HCT116 (cell line): ENCODE data around the gene NNAT. TPM values are rescaled to one million over a fixed set of nuclear protein-coding genes. Genes with fewer than 3 reads are reported as not detected.
A peak's percentile ranks its signal among the peaks of the same experiment; 100 is the strongest.

Experiments
- ATAC-seq: fragments of 200-7000 bp; cut with Tn5 transposase; 2 replicates; pipeline ENCODE4 v1.9.1; 2020; ENCODE audit warnings: mild to moderate bottlenecking, moderate library complexity
- BruUV-seq: library from RNA; stranded (reverse); fragments of 400-500 nt; replicated peaks from 2 replicates; lab custom pipeline; 2021; lab: Mats Ljungman, UMichigan
- CTCF ChIA-PET: fragments of 300-600 bp; sonication (Branson Sonifier 250); formaldehyde crosslinking; loops from one replicate; lab custom pipeline; 2021; ENCODE audit warnings: antibody characterized with exemption; lab: Charles Lee
- POLR2A ChIA-PET: fragments of 300-600, 350-600 bp; sonication (Branson Sonifier 250); formaldehyde crosslinking; loops from one replicate; lab custom pipeline; 2021; ENCODE audit warnings: antibody characterized with exemption; lab: Charles Lee
- RAD21 ChIA-PET, 2 experiments: fragments of 300-600 bp; sonication (Branson Sonifier 250); formaldehyde crosslinking; loops; one replicate each; lab custom pipeline; 2023; ENCODE audit warnings: low total read pairs in 2 of 2; ENCODE audit not compliant: uncharacterized antibody in 2 of 2, unreplicated experiment in 2 of 2, low non-redundant PET in 1 of 2; lab: Charles Lee
- DNase-seq: peaks from one replicate; pipeline ENCODE4 v3.0.0-alpha.2; 2010; ENCODE audit warnings: low read depth, low spot score
- H2AFZ ChIP-seq: fragments of 200-600 bp; shearing (Covaris generic), sonication (generic); 2 replicates; pipeline ENCODE4 v1.6.1; 2017; ENCODE audit warnings: low read depth, mixed run types, mixed read lengths, antibody characterized with exemption, low read length; ENCODE audit not compliant: poor library complexity, severe bottlenecking
- H3K27ac ChIP-seq: 2 replicates; pipeline ENCODE4 v1.5.1; 2012; ENCODE audit warnings: low read depth, low read length
- H3K27me3 ChIP-seq: fragments of 200-600 bp; sonication (generic); 2 replicates; pipeline ENCODE4 v1.6.1; 2016; ENCODE audit warnings: mixed run types, low read length, mixed read lengths; ENCODE audit not compliant: insufficient read depth
- H3K36me3 ChIP-seq, 2 experiments: fragments of 200-500 bp in 1 of 2; fragments of 200-600 bp in 1 of 2; sonication (Bioruptor generic) in 1 of 2; sonication (generic) in 1 of 2; 2 replicates each; pipeline versions ENCODE4 v1.5.1 to v1.6.1; 2014 to 2016; ENCODE audit warnings: low read length in 2 of 2, inconsistent platforms in 1 of 2, mixed read lengths in 1 of 2, mixed run types in 1 of 2; ENCODE audit not compliant: insufficient read depth in 2 of 2, control insufficient read depth in 1 of 2
- H3K4me1 ChIP-seq, 2 experiments: fragments of 200-600 bp in 1 of 2; sonication (generic) in 1 of 2; 2 replicates each; pipeline versions ENCODE4 v1.5.1 to v1.6.1; 2012 to 2017; ENCODE audit warnings: low read length in 2 of 2, inconsistent platforms in 1 of 2, mild to moderate bottlenecking in 1 of 2, mixed read lengths in 1 of 2, mixed run types in 1 of 2, moderate library complexity in 1 of 2; ENCODE audit not compliant: insufficient read depth in 2 of 2, control insufficient read depth in 1 of 2
- H3K4me2 ChIP-seq: fragments of 200-600 bp; sonication (generic); 2 replicates; pipeline ENCODE4 v1.6.1; 2017; ENCODE audit warnings: mixed run types, low read length, mixed read lengths
- H3K4me3 ChIP-seq, 2 experiments: fragments of 200-600 bp in 1 of 2; sonication (generic) in 1 of 2; replicated peaks in 1 of 2; 2 replicates each; pipeline ENCODE4 v1.5.1; 2011 to 2016; ENCODE audit warnings: low read length in 2 of 2, control low read depth in 1 of 2, low read depth in 1 of 2, mild to moderate bottlenecking in 1 of 2, mixed read lengths in 1 of 2, mixed run types in 1 of 2
- H3K79me2 ChIP-seq: fragments of 200-600 bp; sonication (generic); 2 replicates; pipeline ENCODE4 v1.6.1; 2017; ENCODE audit warnings: mild to moderate bottlenecking, mixed run types, low read length, moderate library complexity, mixed read lengths; ENCODE audit not compliant: insufficient read depth
- H3K9ac ChIP-seq: fragments of 200-600 bp; sonication (generic); 2 replicates; pipeline ENCODE4 v1.6.1; 2016; ENCODE audit warnings: low read length, mixed read lengths
- H3K9me2 ChIP-seq: fragments of 200-600 bp; sonication (generic), shearing (Covaris generic); 2 replicates; pipeline ENCODE4 v1.6.1; 2017; ENCODE audit warnings: mixed run types, mild to moderate bottlenecking, moderate library complexity; ENCODE audit not compliant: insufficient read depth
- H3K9me3 ChIP-seq, 2 experiments: fragments of 200-500 bp in 1 of 2; fragments of 200-600 bp in 1 of 2; sonication (Bioruptor generic) in 1 of 2; sonication (generic) in 1 of 2; 2 replicates each; pipeline ENCODE4 v1.6.1; 2014 to 2017; ENCODE audit warnings: low read length in 2 of 2, mixed read lengths in 2 of 2, inconsistent platforms in 1 of 2, low read depth in 1 of 2, mild to moderate bottlenecking in 1 of 2, mixed run types in 1 of 2, moderate library complexity in 1 of 2; ENCODE audit not compliant: control insufficient read depth in 1 of 2, insufficient read depth in 1 of 2
- H4K20me1 ChIP-seq: fragments of 200-600 bp; sonication (generic), shearing (Covaris generic); 2 replicates; pipeline ENCODE4 v1.6.1; 2017; ENCODE audit warnings: mixed run types, mild to moderate bottlenecking, moderate library complexity; ENCODE audit not compliant: insufficient read depth
- ATF3 ChIP-seq: IDR thresholded peaks from 2 replicates; pipeline ENCODE4 v1.6.1; 2012
- CEBPB ChIP-seq: IDR thresholded peaks from 2 replicates; pipeline ENCODE4 v1.6.1; 2012; ENCODE audit warnings: low read depth
- CTCF ChIP-seq, 3 experiments: fragments of 200-600 bp in 1 of 3; sonication (generic) in 1 of 3; IDR thresholded peaks in 2 of 3; conservative IDR thresholded peaks in 1 of 3; 2 replicates each; pipeline ENCODE4 v1.5.1; 2012 to 2017; ENCODE audit warnings: low read depth in 2 of 3, low read length in 2 of 3, antibody characterized with exemption in 1 of 3, borderline replicate concordance in 1 of 3, control low read depth in 1 of 3, mild to moderate bottlenecking in 1 of 3, mixed read lengths in 1 of 3, mixed run types in 1 of 3, moderate library complexity in 1 of 3; ENCODE audit not compliant: insufficient read depth in 1 of 3
- EGR1 ChIP-seq: IDR thresholded peaks from 2 replicates; pipeline ENCODE4 v1.6.1; 2012; ENCODE audit warnings: low read depth
- ELF1 ChIP-seq: IDR thresholded peaks from 2 replicates; pipeline ENCODE4 v1.6.1; 2012; ENCODE audit warnings: low read depth, borderline replicate concordance
- EZH2 ChIP-seq: fragments of 200-600 bp; sonication (generic); IDR thresholded peaks from 2 replicates; pipeline ENCODE4 v1.6.1; 2017; ENCODE audit warnings: antibody characterized with exemption, mixed run types
- FOSL1 ChIP-seq: IDR thresholded peaks from 2 replicates; pipeline ENCODE4 v1.6.1; 2012; ENCODE audit warnings: low read depth
- JUND ChIP-seq: IDR thresholded peaks from 2 replicates; pipeline ENCODE4 v1.6.1; 2012
- POLR2AphosphoS5 ChIP-seq: IDR thresholded peaks from 2 replicates; pipeline ENCODE4 v1.6.1; 2011; ENCODE audit warnings: mild to moderate bottlenecking, low read depth, low read length, moderate library complexity
- RAD21 ChIP-seq: IDR thresholded peaks from 2 replicates; pipeline ENCODE4 v1.6.1; 2012; ENCODE audit warnings: low read depth, mild to moderate bottlenecking
- REST ChIP-seq: IDR thresholded peaks from 2 replicates; pipeline ENCODE4 v1.6.1; 2012; ENCODE audit warnings: low read depth
- SIN3A ChIP-seq: IDR thresholded peaks from 2 replicates; pipeline ENCODE4 v1.6.1; 2012; ENCODE audit warnings: low read depth
- SP1 ChIP-seq: IDR thresholded peaks from 2 replicates; pipeline ENCODE4 v1.6.1; 2012; ENCODE audit warnings: low read depth
- SRF ChIP-seq: IDR thresholded peaks from 2 replicates; pipeline ENCODE4 v1.6.1; 2012; ENCODE audit warnings: low read depth
- ZFX ChIP-seq: fragments of 450-650 bp; IDR thresholded peaks from 2 replicates; pipeline ENCODE4 v1.6.1; 2017
- ZNF274 ChIP-seq: fragments of 200-500 bp; sonication (Bioruptor generic); IDR thresholded peaks from 2 replicates; pipeline ENCODE4 v1.6.1; 2014; ENCODE audit warnings: mild to moderate bottlenecking, low read depth, low read length, inconsistent platforms
- intact Hi-C: fragments of 100-400 bp; cut with micrococcal nuclease; formaldehyde crosslinking; loops from 2 replicates; pipeline ENCODE4 v1.10.0; 2022
- total RNA-seq: library from RNA; stranded (reverse); gene quantifications from one replicate; pipeline ENCODE4 v1.2.1, GENCODE V29; 2021; ENCODE audit not compliant: unreplicated experiment

The NNAT gene
- total RNA-seq, 1 experiment from 2014 or later: not detected

GRCh38 chr20:37543828-37544227 is 22.8 kb downstream of the NNAT start:
- no peaks in the 10 kb centered on the region for H3K36me3 ChIP-seq
- no peak for TF ChIP-seq FOSL1
- TF ChIP-seq CTCF (IDR thresholded peaks at IDR 0.05 in 2 of 3, conservative IDR thresholded peaks at IDR 0.05 in 1 of 3; ENCODE audit: borderline replicate concordance in 1 of 3, insufficient read depth in 1 of 3, low read depth in 2 of 3, low read length in 2 of 3): peak; percentile 31 to 53 (median 51); a peak in 5 of 6 replicates
- peak; percentile 44 for TF ChIP-seq RAD21
- TF ChIP-seq, all 23 proteins: peak for 2
- no peaks in the 10 kb centered on the region for H3K9me2 ChIP-seq
- ChIA-PET CTCF (interaction anchor here (0.7 to 1.0 kb wide), 4 partner anchors 9 to 273 kb away, joined by 3 to 4 read pairs (median 3); no protein-coding TSS in a partner anchor), RAD21 (no interaction called here), POLR2A (no interaction called here)
- BruUV-seq: no TSS peak
- ATAC-seq (peak; percentile 80), DNase-seq (no peak)
- no peak overlapping the region for H3K9ac ChIP-seq
- no peaks in the 10 kb centered on the region for H3K9me3 ChIP-seq
- H3K79me2 ChIP-seq: no peaks in the 10 kb centered on the region
- no peak overlapping the region for H3K4me3 ChIP-seq
- H4K20me1 ChIP-seq: no peaks in the 10 kb centered on the region
- H3K4me2 ChIP-seq: no peak overlapping the region
- no peak overlapping the region for H3K27ac ChIP-seq
- no peaks in the 10 kb centered on the region for H3K4me1 ChIP-seq
- intact Hi-C loops: no loop called here
- H2AFZ ChIP-seq: peak overlapping the region; percentile 6
- no peaks in the 10 kb centered on the region for H3K27me3 ChIP-seq

GRCh38 chr20:37544386-37544785 is 23.3 kb downstream of the NNAT start:
- Histone ChIP-seq H3K4me3 (no peak overlapping the region), H3K27me3 (no peaks in the 10 kb centered on the region), H3K27ac (no peak overlapping the region), H3K9me2 (no peaks in the 10 kb centered on the region), H4K20me1 (no peaks in the 10 kb centered on the region), H2AFZ (no peak overlapping the region), H3K79me2 (no peaks in the 10 kb centered on the region), H3K9me3 (no peaks in the 10 kb centered on the region), H3K36me3 (no peaks in the 10 kb centered on the region), H3K9ac (no peak overlapping the region), H3K4me2 (no peak overlapping the region), H3K4me1 (no peaks in the 10 kb centered on the region)
- no TSS peak for BruUV-seq
- ChIA-PET RAD21 (no interaction called here), CTCF (interaction anchor here (0.7 to 1.0 kb wide), 4 partner anchors 9 to 274 kb away, joined by 3 to 4 read pairs (median 3); no protein-coding TSS in a partner anchor), POLR2A (no interaction called here)
- intact Hi-C loops: no loop called here
- no peak for DNase-seq
- ATAC-seq: no peak
- no peak for TF ChIP-seq ATF3
- TF ChIP-seq CEBPB: no peak
- no peak for TF ChIP-seq ELF1
- TF ChIP-seq JUND: no peak
- TF ChIP-seq SP1: no peak
- no peak for TF ChIP-seq ZNF274
- TF ChIP-seq SRF: no peak
- TF ChIP-seq EZH2: no peak
- TF ChIP-seq SIN3A: no peak
- TF ChIP-seq REST: no peak
- no peak for TF ChIP-seq POLR2AphosphoS5
- no peak for TF ChIP-seq ZFX
- TF ChIP-seq EGR1: no peak
